Esophagus muscularis mucosa (tissue), 4 donors: Measurements from ENCODE around the gene RAD17. TPM values are rescaled to one million over a fixed set of nuclear protein-coding genes. Genes with fewer than 3 reads are reported as not detected.

Experiments
- DNase-seq: peaks from one replicate; pipeline ENCODE4 v3.0.0-alpha.2; 2017; ENCODE audit errors: extremely low spot score
- H3K27ac ChIP-seq, 4 donors: fragments of 200-600 bp; sonication (generic); replicated peaks in 1 of 4; 1 replicate in 3 of 4; 2 replicates in 1 of 4; pipeline ENCODE4 v1.5.1; 2016 to 2019; ENCODE audit warnings: mild to moderate bottlenecking in 1 of 4
- H3K27me3 ChIP-seq, 4 donors: fragments of 200-600 bp; sonication (generic); one replicate each; pipeline versions ENCODE4 v1.5.1 to v1.6.0; 2016 to 2019
- H3K36me3 ChIP-seq, 4 donors: fragments of 200-600 bp; sonication (generic); one replicate each; pipeline ENCODE4 v1.5.1; 2016 to 2019
- H3K4me1 ChIP-seq, 4 donors: fragments of 200-600 bp; sonication (generic); one replicate each; pipeline ENCODE4 v1.5.1; 2016 to 2019
- H3K4me3 ChIP-seq, 4 donors: fragments of 200-600 bp; sonication (generic); 1 replicate in 2 of 4; 2 replicates in 2 of 4; pipeline ENCODE4 v1.5.1; 2016 to 2019; ENCODE audit warnings: mild to moderate bottlenecking in 4 of 4, moderate library complexity in 1 of 4
- H3K9me3 ChIP-seq, 4 donors: fragments of 200-600 bp; sonication (generic); 1 replicate in 3 of 4; 2 replicates in 1 of 4; pipeline ENCODE4 v1.5.1; 2016 to 2019
- CTCF ChIP-seq, 3 experiments: fragments of 200-600 bp in 2 of 3; fragments of 450-650 bp in 1 of 3; sonication (generic) in 2 of 3; IDR thresholded peaks; one replicate each; pipeline ENCODE4 v1.5.1; 2017 to 2019; ENCODE audit warnings: antibody characterized with exemption in 3 of 3, mild to moderate bottlenecking in 2 of 3, moderate library complexity in 1 of 3
- EP300 ChIP-seq: sonication (generic); formaldehyde crosslinking; IDR thresholded peaks from one replicate; pipeline ENCODE4 v1.6.1; 2017; ENCODE audit warnings: antibody characterized with exemption
- POLR2A ChIP-seq: fragments of 450-650 bp; IDR thresholded peaks from one replicate; pipeline ENCODE4 v1.6.1; 2017; ENCODE audit warnings: antibody characterized with exemption, moderate library complexity, mild to moderate bottlenecking, low read depth
- POLR2AphosphoS5 ChIP-seq, 2 donors: sonication (generic); formaldehyde crosslinking; IDR thresholded peaks; one replicate each; pipeline ENCODE4 v1.6.1; 2017; ENCODE audit warnings: antibody characterized with exemption in 2 of 2
- WGBS: methylation state at CpG from one replicate; pipeline ENCODE4 v1.1.5; 2018; 5-methylcytosine and 5-hydroxymethylcytosine counted together
- intact Hi-C: fragments of 100-400 bp; cut with DNase I; formaldehyde crosslinking; loops from one replicate; pipeline ENCODE4 v1.15.1; 2023
- total RNA-seq, 4 donors: library from RNA; depleted of rRNA; stranded (reverse); fragments of >200 nt; gene quantifications; one replicate each; pipeline versions ENCODE4 v1.1.0 to v1.2.1, GENCODE V29; 2016

The RAD17 gene
- total RNA-seq, 4 donors from 2014 or later: 14.6 to 22.0 (median 20.0) TPM

GRCh38 chr5:69350664-69351063, 19.0 kb upstream of the RAD17 start:
- peaks cover 25 to 62% (median 49%) of the 10 kb centered on the region in 4 donors for H3K36me3 ChIP-seq
- TF ChIP-seq POLR2A (no peak), CTCF (IDR thresholded peaks at IDR 0.05) (no peak), POLR2AphosphoS5 (IDR thresholded peaks at IDR 0.05) (no peak), EP300 (no peak)
- DNase-seq: no peak
- H3K27ac ChIP-seq: no peak overlapping the region
- intact Hi-C loops: no loop called here
- no peaks in the 10 kb centered on the region for H3K27me3 ChIP-seq
- no peak overlapping the region for H3K4me3 ChIP-seq
- no peaks in the 10 kb centered on the region for H3K4me1 ChIP-seq
- H3K9me3 ChIP-seq: no peaks in the 10 kb centered on the region

GRCh38 chr5:69359699-69360098, 9.9 kb upstream of the RAD17 start:
- H3K27me3 ChIP-seq: no peaks in the 10 kb centered on the region
- H3K4me1 ChIP-seq: no peaks in the 10 kb centered on the region
- H3K36me3 ChIP-seq: peaks cover 2 to 58% (median 30%) of the 10 kb centered on the region in 4 donors
- 79% methylated on average over 3 of the region's 3 CpGs for WGBS
- no peak overlapping the region for H3K27ac ChIP-seq
- H3K9me3 ChIP-seq: no peaks in the 10 kb centered on the region
- no peak overlapping the region for H3K4me3 ChIP-seq
- intact Hi-C loops: no loop called here
- TF ChIP-seq EP300 (no peak), POLR2A (no peak), POLR2AphosphoS5 (IDR thresholded peaks at IDR 0.05) (no peak), CTCF (IDR thresholded peaks at IDR 0.05) (no peak)
- no peak for DNase-seq

- Histone ChIP-seq H3K27ac (no peak overlapping the region), H3K36me3 (peaks cover 6 to 58% (median 29%) of the 10 kb centered on the region in 4 donors), H3K27me3 (no peaks in the 10 kb centered on the region), H3K9me3 (no peaks in the 10 kb centered on the region), H3K4me1 (no peaks in the 10 kb centered on the region), H3K4me3 (no peak overlapping the region)
- no peak for DNase-seq
- WGBS: 94% methylated on average over 1 of the region's 1 CpG
- TF ChIP-seq EP300: no peak
- TF ChIP-seq POLR2AphosphoS5 (IDR thresholded peaks at IDR 0.05): no peak
- TF ChIP-seq CTCF (IDR thresholded peaks at IDR 0.05): no peak
- intact Hi-C loops: no loop called here
Measured at GRCh38 chr5:69360442-69360841, 9.2 kb upstream of the RAD17 start.

GRCh38 chr5:69364414-69364813, 5.2 kb upstream of the RAD17 start:
- 45% methylated on average over 3 of the region's 3 CpGs for WGBS
- TF ChIP-seq EP300 (no peak), CTCF (IDR thresholded peaks at IDR 0.05) (peak in 1 of 3 experiments; percentile 37)
- Histone ChIP-seq H3K36me3 (peaks cover 17 to 60% (median 34%) of the 10 kb centered on the region in 4 donors), H3K4me1 (peaks cover 13 to 24% (median 17%) of the 10 kb centered on the region in 4 donors), H3K4me3 (no peak overlapping the region), H3K27ac (no peak overlapping the region), H3K9me3 (no peaks in the 10 kb centered on the region), H3K27me3 (no peaks in the 10 kb centered on the region)
- no peak for DNase-seq
- intact Hi-C loops: no loop called here

- Histone ChIP-seq H3K36me3 (peaks cover 17 to 58% (median 34%) of the 10 kb centered on the region in 4 donors), H3K4me1 (peaks cover 13 to 24% (median 17%) of the 10 kb centered on the region in 4 donors), H3K4me3 (no peak overlapping the region), H3K27ac (no peak overlapping the region), H3K27me3 (no peaks in the 10 kb centered on the region), H3K9me3 (no peaks in the 10 kb centered on the region)
- TF ChIP-seq POLR2AphosphoS5 (IDR thresholded peaks at IDR 0.05) (no peak), CTCF (IDR thresholded peaks at IDR 0.05) (no peak), POLR2A (no peak), EP300 (no peak)
- WGBS: 69% methylated on average over 3 of the region's 3 CpGs
- intact Hi-C loops: no loop called here
- no peak for DNase-seq
Measured at GRCh38 chr5:69364850-69365249, 4.8 kb upstream of the RAD17 start.
